SK-N-MC (cell line): Measurements from ENCODE around the gene SLC1A3.

Experiments
- EZH2 ChIP-seq: fragments of 200-600 bp; sonication (generic); IDR thresholded peaks from one replicate; pipeline ENCODE4 v1.6.1; 2017; ENCODE audit warnings: antibody characterized with exemption
- FOXP2 ChIP-seq: optimal IDR thresholded peaks from 2 replicates; pipeline ENCODE3; 2011; ENCODE audit warnings: mild to moderate bottlenecking, moderate library complexity; ENCODE audit not compliant: insufficient read depth; ENCODE audit errors: extremely low read length, control extremely low read depth
- POLR2AphosphoS5 ChIP-seq: IDR thresholded peaks from 2 replicates; pipeline ENCODE4 v1.6.1; 2012; ENCODE audit warnings: mild to moderate bottlenecking, low read depth, low read length, borderline replicate concordance

DNA sequence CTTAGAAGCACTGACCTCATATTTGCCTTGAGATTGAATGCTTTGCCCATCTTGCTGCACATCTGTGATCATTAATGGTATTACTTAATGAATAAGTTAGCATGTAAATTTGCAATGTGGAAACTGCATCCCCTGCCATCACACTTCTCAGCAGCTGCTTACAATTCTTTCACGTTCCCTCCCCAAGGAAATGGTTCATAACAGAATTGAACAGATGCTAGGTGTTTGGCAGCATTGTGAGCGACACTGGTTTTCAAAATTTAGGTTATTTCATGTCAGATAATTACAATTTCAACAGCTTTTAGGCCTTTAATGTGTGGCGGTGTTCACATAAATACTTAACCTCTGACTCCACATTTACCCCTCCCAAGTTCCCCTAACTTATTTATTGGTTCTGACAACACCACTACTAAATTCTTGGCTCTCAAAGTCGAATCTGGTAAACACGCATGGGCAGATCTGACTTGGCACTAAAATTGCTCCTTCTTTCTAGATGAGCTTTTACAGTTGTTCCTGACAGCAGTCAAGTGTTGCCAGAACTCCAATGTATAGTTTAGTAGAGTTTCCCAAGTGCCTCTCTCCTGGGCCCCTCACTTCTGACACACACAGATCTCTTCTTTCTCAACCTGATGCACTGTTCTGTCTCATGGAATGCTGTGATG is 46.8 kb downstream of the SLC1A3 start:
- TF ChIP-seq POLR2AphosphoS5 (no peak), EZH2 (no peak), FOXP2 (no peak)
